H1 (cell line): ENCODE results near the gene FBXO8. TPM values are rescaled to one million over a fixed set of nuclear protein-coding genes. Genes with fewer than 3 reads are reported as not detected.

ENCODE experiments used
- polyA plus RNA-seq, 7 experiments: library from polyadenylated mRNA; depleted of rRNA in 3 of 7; stranded (reverse) in 5 of 7; unstranded in 2 of 7; fragments of >200 nt in 5 of 7; fragments of 200-250 nt in 2 of 7; gene quantifications; 1 replicate in 5 of 7; 2 replicates in 1 of 7; 4 replicates in 1 of 7; pipeline versions ENCODE4 v1.2.1 to v1.2.3, GENCODE V29; 2011 to 2013; ENCODE audit warnings: missing spikeins in 2 of 7, mixed read lengths in 2 of 7
- total RNA-seq: library from RNA; stranded (reverse); fragmentation: NEBNext Ultra II Directional; extraction: Animal tissue kit (Norgen Biotek cat#: 25700); gene quantifications from 2 replicates; pipeline ENCODE4 v1.2.1, GENCODE V29; 2021
- TF ChIP-seq, protein P1 (sequence below): IDR thresholded peaks from 2 replicates; pipeline ENCODE4 v1.6.1; 2012; ENCODE audit warnings: low read length, inconsistent platforms

The FBXO8 gene
- total and polyA plus RNA-seq, 2 of the 8 experiments (the other 6 are each of a cell fraction or from before 2014, with no cell fraction given): 5.1 to 7.5 TPM

GRCh38 chr4:174212061-174212460 lies 71.4 kb downstream of the FBXO8 start (continued):
- TF ChIP-seq, protein P1, sequence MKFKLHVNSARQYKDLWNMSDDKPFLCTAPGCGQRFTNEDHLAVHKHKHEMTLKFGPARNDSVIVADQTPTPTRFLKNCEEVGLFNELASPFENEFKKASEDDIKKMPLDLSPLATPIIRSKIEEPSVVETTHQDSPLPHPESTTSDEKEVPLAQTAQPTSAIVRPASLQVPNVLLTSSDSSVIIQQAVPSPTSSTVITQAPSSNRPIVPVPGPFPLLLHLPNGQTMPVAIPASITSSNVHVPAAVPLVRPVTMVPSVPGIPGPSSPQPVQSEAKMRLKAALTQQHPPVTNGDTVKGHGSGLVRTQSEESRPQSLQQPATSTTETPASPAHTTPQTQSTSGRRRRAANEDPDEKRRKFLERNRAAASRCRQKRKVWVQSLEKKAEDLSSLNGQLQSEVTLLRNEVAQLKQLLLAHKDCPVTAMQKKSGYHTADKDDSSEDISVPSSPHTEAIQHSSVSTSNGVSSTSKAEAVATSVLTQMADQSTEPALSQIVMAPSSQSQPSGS: no peak
